Testis (tissue), 3 donors: ENCODE measurements around the gene GCA. TPM values are rescaled to one million over a fixed set of nuclear protein-coding genes. Genes with fewer than 3 reads are reported as not detected.

Experiments used
- DNase-seq: peaks from one replicate; pipeline ENCODE4 v3.0.0-alpha.2; 2019
- H3K27ac ChIP-seq, 2 donors: fragments of 200-600 bp; sonication (generic); one replicate each; pipeline ENCODE4 v1.5.1; 2019
- H3K27me3 ChIP-seq: fragments of 200-600 bp; sonication (generic); one replicate; pipeline ENCODE4 v1.5.1; 2019
- H3K36me3 ChIP-seq: fragments of 200-600 bp; sonication (generic); one replicate; pipeline ENCODE4 v1.5.1; 2017; ENCODE audit warnings: low read depth; ENCODE audit errors: missing control alignments
- H3K4me1 ChIP-seq: fragments of 200-600 bp; sonication (generic); one replicate; pipeline ENCODE4 v1.5.1; 2019
- H3K4me3 ChIP-seq, 2 donors: fragments of 200-600 bp; sonication (generic); one replicate each; pipeline ENCODE4 v1.5.1; 2017 to 2019
- H3K9me3 ChIP-seq: fragments of 200-600 bp; sonication (generic); one replicate; pipeline ENCODE4 v1.5.1; 2017
- CTCF ChIP-seq, 3 experiments: fragments of 450-650 bp in 2 of 3; fragments of 200-600 bp in 1 of 3; sonication (generic) in 1 of 3; IDR thresholded peaks; one replicate each; pipeline ENCODE4 v1.5.1; 2016 to 2019; ENCODE audit warnings: antibody characterized with exemption in 3 of 3, mild to moderate bottlenecking in 2 of 3, moderate library complexity in 1 of 3
- POLR2A ChIP-seq: fragments of 450-650 bp; IDR thresholded peaks from one replicate; pipeline ENCODE4 v1.6.1; 2017; ENCODE audit warnings: antibody characterized with exemption, mild to moderate bottlenecking, moderate library complexity
- WGBS, 2 donors: methylation state at CpG; one replicate each; pipeline ENCODE4 v1.1.5; 2018; 5-methylcytosine and 5-hydroxymethylcytosine counted together
- intact Hi-C: fragments of 100-400 bp; cut with DNase I; formaldehyde crosslinking; loops from one replicate; pipeline ENCODE4 v1.15.1; 2023; ENCODE audit warnings: low total_unique reads
- polyA plus RNA-seq: library from polyadenylated mRNA; stranded (reverse); fragments of 350-450 nt; fragmentation: Illumina TruSeq; extraction: RNeasy Lipid Tissue Mini Kit (QIAGEN cat#74804); gene quantifications from one replicate; pipeline ENCODE4 v1.2.3, GENCODE V29; 2014; ENCODE audit warnings: low read depth, low replicate concordance; ENCODE audit not compliant: insufficient read depth
- total RNA-seq, 2 donors: library from RNA; depleted of rRNA; stranded (reverse); fragments of >200 nt; gene quantifications; one replicate each; pipeline ENCODE4 v1.2.3, GENCODE V29; 2016

GCA gene
- total and polyA plus RNA-seq, 3 donors from 2014 or later, result 26.1 to 60.9 (median 33.1) TPM

DNA sequence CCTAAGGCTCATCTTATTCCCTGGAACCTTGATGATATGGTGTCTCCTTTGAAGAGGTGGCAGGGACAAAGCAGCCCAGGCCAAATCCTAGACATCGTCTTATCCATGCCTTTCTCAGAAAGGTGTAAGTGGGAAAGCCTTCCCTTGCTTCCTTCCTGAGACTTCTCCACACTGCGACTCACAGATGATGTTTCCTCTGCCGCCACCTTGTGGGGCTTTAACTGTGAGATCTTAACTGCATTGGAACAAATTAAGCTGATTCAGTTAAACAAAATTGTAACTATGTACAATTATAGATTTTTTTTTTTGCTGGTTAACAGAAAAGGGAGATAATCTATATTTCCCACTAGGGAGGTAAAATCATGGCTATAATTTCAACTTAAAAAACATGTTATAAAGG lies 10.0 kb upstream of the GCA start:
- Histone ChIP-seq H3K36me3 (no peaks in the 10 kb centered on the region), H3K4me1 (no peaks in the 10 kb centered on the region), H3K27ac (no peak overlapping the region), H3K9me3 (no peaks in the 10 kb centered on the region), H3K4me3 (no peak overlapping the region), H3K27me3 (no peaks in the 10 kb centered on the region)
- TF ChIP-seq POLR2A (no peak), CTCF (IDR thresholded peaks at IDR 0.05) (peak in 1 of 3 experiments; percentile 26)
- peak; percentile 56 for DNase-seq
- intact Hi-C loops, result no loop called here
- WGBS, 2 donors, result 60 to 63% methylated on average over 3 of the region's 3 CpGs

DNA sequence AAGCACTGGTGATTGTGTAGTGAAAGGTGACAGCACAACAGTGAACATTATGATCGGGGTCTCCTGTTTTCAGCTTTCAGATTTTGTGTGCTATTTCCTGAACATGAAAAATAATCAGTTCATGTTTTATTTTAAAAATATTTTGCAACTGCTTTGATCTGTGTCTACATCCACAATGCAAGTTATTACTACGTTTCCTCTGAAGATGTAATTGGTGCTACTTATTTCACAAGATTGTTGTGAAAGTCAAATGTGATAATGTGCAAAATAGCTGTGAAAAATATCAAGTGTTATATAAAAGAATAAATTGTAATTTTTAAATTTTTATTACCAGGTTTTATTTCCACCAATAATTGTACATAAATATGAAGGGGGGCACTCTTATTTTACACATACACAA lies 6.1 kb upstream of the GCA start:
- no peaks in the 10 kb centered on the region for H3K27me3 ChIP-seq
- WGBS, 2 donors, result 89 to 94% methylated on average over 2 of the region's 2 CpGs

GRCh38 chr2:162340822-162341221 lies 3.1 kb upstream of the GCA start:
- Histone ChIP-seq H3K27ac (no peak overlapping the region), H3K36me3 (no peaks in the 10 kb centered on the region), H3K9me3 (no peaks in the 10 kb centered on the region), H3K4me3 (no peak overlapping the region), H3K4me1 (no peaks in the 10 kb centered on the region), H3K27me3 (no peaks in the 10 kb centered on the region)
- intact Hi-C loops, result no loop called here
- TF ChIP-seq CTCF (IDR thresholded peaks at IDR 0.05) (no peak), POLR2A (no peak)
- no peak for DNase-seq

More for the DNA sequence above, 6.1 kb upstream of the GCA start:
- Histone ChIP-seq H3K9me3 (no peaks in the 10 kb centered on the region), H3K4me1 (no peaks in the 10 kb centered on the region), H3K4me3 (no peak overlapping the region), H3K27ac (no peak overlapping the region), H3K36me3 (no peaks in the 10 kb centered on the region)
- intact Hi-C loops, result no loop called here
- no peak for TF ChIP-seq POLR2A
- no peak for TF ChIP-seq CTCF (IDR thresholded peaks at IDR 0.05)
- no peak for DNase-seq

- TF ChIP-seq CTCF (IDR thresholded peaks at IDR 0.05) (no peak), POLR2A (no peak)
These were observed 1.6 kb upstream of the GCA start for GRCh38 chr2:162342321-162342720.

DNA sequence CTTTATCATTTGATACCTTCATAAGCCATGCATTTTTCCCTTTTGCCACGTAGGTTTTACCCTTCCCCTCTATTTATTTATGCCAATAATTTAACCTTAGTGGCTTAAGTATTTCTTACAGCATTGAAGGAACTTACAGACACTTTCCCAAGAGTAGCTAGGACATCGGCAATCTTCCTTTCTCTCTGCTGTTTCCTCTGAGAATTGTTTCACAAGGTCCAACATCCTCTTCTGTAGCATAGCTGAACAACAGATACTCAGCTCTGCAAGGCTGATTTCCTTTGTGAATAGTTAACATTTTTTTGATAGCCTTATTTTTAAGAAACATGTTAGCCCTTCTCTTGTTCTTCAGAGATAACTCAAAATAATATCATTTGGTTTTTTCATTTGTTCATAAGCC lies 1.1 kb upstream of the GCA start:
- TF ChIP-seq POLR2A (no peak), CTCF (IDR thresholded peaks at IDR 0.05) (no peak)
- Histone ChIP-seq H3K4me3 (peak overlapping the region in 1 of 2 donors; percentile 86), H3K27me3 (no peaks in the 10 kb centered on the region), H3K36me3 (no peaks in the 10 kb centered on the region), H3K9me3 (no peaks in the 10 kb centered on the region), H3K27ac (no peak overlapping the region), H3K4me1 (no peaks in the 10 kb centered on the region)
- intact Hi-C loops, result no loop called here
- WGBS, 2 donors, result 54 to 71% methylated on average over 2 of the region's 2 CpGs
- no peak for DNase-seq

More at GRCh38 chr2:162342321-162342720, 1.6 kb upstream of the GCA start:
- Histone ChIP-seq H3K9me3 (no peaks in the 10 kb centered on the region), H3K36me3 (no peaks in the 10 kb centered on the region), H3K4me3 (no peak overlapping the region), H3K27me3 (no peaks in the 10 kb centered on the region), H3K4me1 (no peaks in the 10 kb centered on the region), H3K27ac (no peak overlapping the region)
- WGBS, 2 donors, result 41 to 63% methylated on average over 3 of the region's 3 CpGs
- DNase-seq, result no peak
- intact Hi-C loops, result no loop called here
